ENCODE measurements around the gene AGBL1. TPM values are rescaled to one million over a fixed set of nuclear protein-coding genes. Genes with fewer than 3 reads are reported as not detected.

AGBL1 gene
- total RNA-seq, 1 experiment from 2014 or later, result not detected

GRCh38 chr15:86852741-86853140, 773.1 kb downstream of the AGBL1 start:
- H3K9me3 ChIP-seq (ENCODE audit: low read depth, low read length, poor library complexity, severe bottlenecking), result peaks cover 7% of the 10 kb centered on the region
- H3K4me3 ChIP-seq (ENCODE audit: low read depth, low read length, poor library complexity, severe bottlenecking), result no peak overlapping the region
- TF ChIP-seq CTCF (conservative IDR thresholded peaks at IDR 0.05; ENCODE audit: low read depth, low read length) (no peak), EZH2 (IDR thresholded peaks at IDR 0.05; ENCODE audit: borderline replicate concordance, low read depth, low read length, poor library complexity, severe bottlenecking) (no peak)
- H3K4me1 ChIP-seq (ENCODE audit: insufficient read depth, low read length, poor library complexity, severe bottlenecking), result no peaks in the 10 kb centered on the region
- no peaks in the 10 kb centered on the region for H3K27me3 ChIP-seq (replicated peaks; ENCODE audit: insufficient read depth, low read depth, low read length, poor library complexity)
- POLR2A ChIA-PET (ENCODE audit: low non-redundant PET), result no interaction called here
- CTCF ChIA-PET, result no interaction called here
- intact Hi-C loops (cut with micrococcal nuclease; ENCODE audit: unreplicated experiment), result no loop called here
- no peak for DNase-seq (ENCODE audit: low spot score)
- H3K27ac ChIP-seq (ENCODE audit: low read depth, low read length, poor library complexity, severe bottlenecking), result no peak overlapping the region
- no TSS peak for BruUV-seq (replicated peaks)
- H3K36me3 ChIP-seq (ENCODE audit: insufficient read depth, low read length, poor library complexity, severe bottlenecking), result no peaks in the 10 kb centered on the region

GRCh38 chr15:86854176-86854575, 774.5 kb downstream of the AGBL1 start:
- Histone ChIP-seq H3K4me3 (ENCODE audit: low read depth, low read length, poor library complexity, severe bottlenecking) (no peak overlapping the region), H3K9me3 (ENCODE audit: low read depth, low read length, poor library complexity, severe bottlenecking) (peaks cover 7% of the 10 kb centered on the region), H3K36me3 (ENCODE audit: insufficient read depth, low read length, poor library complexity, severe bottlenecking) (no peaks in the 10 kb centered on the region), H3K27me3 (replicated peaks; ENCODE audit: insufficient read depth, low read depth, low read length, poor library complexity) (no peaks in the 10 kb centered on the region), H3K4me1 (ENCODE audit: insufficient read depth, low read length, poor library complexity, severe bottlenecking) (no peaks in the 10 kb centered on the region), H3K27ac (ENCODE audit: low read depth, low read length, poor library complexity, severe bottlenecking) (no peak overlapping the region)
- no TSS peak for BruUV-seq (replicated peaks)
- ChIA-PET POLR2A (ENCODE audit: low non-redundant PET) (no interaction called here), CTCF (no interaction called here)
- DNase-seq (ENCODE audit: low spot score), result no peak
- TF ChIP-seq CTCF (conservative IDR thresholded peaks at IDR 0.05; ENCODE audit: low read depth, low read length) (no peak), EZH2 (IDR thresholded peaks at IDR 0.05; ENCODE audit: borderline replicate concordance, low read depth, low read length, poor library complexity, severe bottlenecking) (no peak)
- intact Hi-C loops (cut with micrococcal nuclease; ENCODE audit: unreplicated experiment), result no loop called here

- Histone ChIP-seq H3K27ac (ENCODE audit: low read depth, low read length, poor library complexity, severe bottlenecking) (no peak overlapping the region), H3K27me3 (replicated peaks; ENCODE audit: insufficient read depth, low read depth, low read length, poor library complexity) (no peaks in the 10 kb centered on the region), H3K4me3 (ENCODE audit: low read depth, low read length, poor library complexity, severe bottlenecking) (no peak overlapping the region), H3K9me3 (ENCODE audit: low read depth, low read length, poor library complexity, severe bottlenecking) (peaks cover 7% of the 10 kb centered on the region), H3K36me3 (ENCODE audit: insufficient read depth, low read length, poor library complexity, severe bottlenecking) (no peaks in the 10 kb centered on the region), H3K4me1 (ENCODE audit: insufficient read depth, low read length, poor library complexity, severe bottlenecking) (no peaks in the 10 kb centered on the region)
- no peak for DNase-seq (ENCODE audit: low spot score)
- intact Hi-C loops (cut with micrococcal nuclease; ENCODE audit: unreplicated experiment), result no loop called here
- CTCF ChIA-PET, result no interaction called here
- POLR2A ChIA-PET (ENCODE audit: low non-redundant PET), result no interaction called here
- TF ChIP-seq EZH2 (IDR thresholded peaks at IDR 0.05; ENCODE audit: borderline replicate concordance, low read depth, low read length, poor library complexity, severe bottlenecking) (no peak), CTCF (conservative IDR thresholded peaks at IDR 0.05; ENCODE audit: low read depth, low read length) (no peak)
- BruUV-seq (replicated peaks), result no TSS peak
These were observed 775.9 kb downstream of the AGBL1 start for GRCh38 chr15:86855307-86856291.
